Measurements from ENCODE around the gene CAPN3.
"Not testable (repeated sequence)": the region's sequence is repeated elsewhere in the genome, so short reads cannot be mapped to it uniquely, and the experiment has no call there.

GRCh38 chr15:42316282-42316805 is 43.0 kb upstream of the CAPN3 start:
- not testable (repeated sequence) for TF ChIP-seq EZH2 (IDR thresholded peaks at IDR 0.05; ENCODE audit: insufficient read depth, poor library complexity, severe bottlenecking); EZH2phosphoT487 (IDR thresholded peaks at IDR 0.05; ENCODE audit: insufficient read depth, low read depth)

Measured in GM23248 (cell line).